ENCODE results near the gene KANSL1L.

The KANSL1L gene

GRCh38 chr2:210000464-210001324 lies 170.5 kb downstream of the KANSL1L start:
- 97% methylated on average over 32 of the region's 32 CpGs for WGBS
- H3K23ac ChIP-seq (ENCODE audit: low read length in 2 of 2), result no peak overlapping the region
- no peak overlapping the region for H2BK15ac ChIP-seq (ENCODE audit: low read depth, poor library complexity, severe bottlenecking)
- H3K18ac ChIP-seq (ENCODE audit: low read depth in 1 of 2, low read length in 2 of 2), result no peak overlapping the region
- no peaks in the 10 kb centered on the region for H3K79me1 ChIP-seq (replicated peaks; ENCODE audit: low read length, poor library complexity, severe bottlenecking)
- H3K4me3 ChIP-seq (ENCODE audit: insufficient read depth in 1 of 2, low read depth in 1 of 2, low read length in 2 of 2), result no peak overlapping the region
- no peak overlapping the region for H3K14ac ChIP-seq (ENCODE audit: low read length in 2 of 2)
- no peak overlapping the region for H2AFZ ChIP-seq (ENCODE audit: low read depth, low read length)
- no peak overlapping the region for H3K4me2 ChIP-seq (ENCODE audit: low read length, poor library complexity, severe bottlenecking)
- no peak overlapping the region for H2BK5ac ChIP-seq (ENCODE audit: low read depth, low read length, poor library complexity, severe bottlenecking)
- no peak overlapping the region for H3K4ac ChIP-seq (ENCODE audit: low read depth in 1 of 2, low read length in 2 of 2)
- no peak overlapping the region for H4K91ac ChIP-seq (ENCODE audit: low read length)
- no peaks in the 10 kb centered on the region for H3K36me3 ChIP-seq (ENCODE audit: control insufficient read depth in 1 of 2, insufficient read depth in 2 of 2, low read depth in 1 of 2, low read length in 2 of 2)
- H3K27me3 ChIP-seq (ENCODE audit: control insufficient read depth in 1 of 2, insufficient read depth in 1 of 2, low read length in 2 of 2), result no peaks in the 10 kb centered on the region
- no peak overlapping the region for H4K8ac ChIP-seq (ENCODE audit: low read length)
- no peak overlapping the region for H2BK120ac ChIP-seq (ENCODE audit: low read depth, low read length)
- no peak overlapping the region for H2BK12ac ChIP-seq (ENCODE audit: low read length in 2 of 2)
- H3K9me3 ChIP-seq (ENCODE audit: control insufficient read depth, low read length), result no peaks in the 10 kb centered on the region
- H2AK5ac ChIP-seq (ENCODE audit: low read length, severe bottlenecking), result no peak overlapping the region
- DNase-seq, result no peak
- no peak overlapping the region for H3K27ac ChIP-seq (ENCODE audit: low read length, poor library complexity, severe bottlenecking)
- peaks cover 4% of the 10 kb centered on the region for H3K4me1 ChIP-seq (ENCODE audit: control insufficient read depth, insufficient read depth, low read depth, low read length)
- no peak overlapping the region for H3K9ac ChIP-seq (ENCODE audit: low read length)

GRCh38 chr2:209998596-209998995 lies 172.6 kb downstream of the KANSL1L start:
- Histone ChIP-seq H3K27ac (ENCODE audit: low read length, poor library complexity, severe bottlenecking) (no peak overlapping the region), H4K91ac (ENCODE audit: low read length) (no peak overlapping the region), H2AFZ (ENCODE audit: low read depth, low read length) (no peak overlapping the region), H2BK15ac (ENCODE audit: low read depth, poor library complexity, severe bottlenecking) (no peak overlapping the region), H3K4me1 (ENCODE audit: control insufficient read depth, insufficient read depth, low read depth, low read length) (no peaks in the 10 kb centered on the region), H2BK120ac (ENCODE audit: low read depth, low read length) (no peak overlapping the region), H3K14ac (ENCODE audit: low read length in 2 of 2) (no peak overlapping the region), H3K36me3 (ENCODE audit: control insufficient read depth in 1 of 2, insufficient read depth in 2 of 2, low read depth in 1 of 2, low read length in 2 of 2) (no peaks in the 10 kb centered on the region), H2BK12ac (ENCODE audit: low read length in 2 of 2) (no peak overlapping the region), H3K23ac (ENCODE audit: low read length in 2 of 2) (no peak overlapping the region), H2AK5ac (ENCODE audit: low read length, severe bottlenecking) (no peak overlapping the region), H3K4ac (ENCODE audit: low read depth in 1 of 2, low read length in 2 of 2) (no peak overlapping the region), H4K8ac (ENCODE audit: low read length) (no peak overlapping the region), H3K4me3 (ENCODE audit: insufficient read depth in 1 of 2, low read depth in 1 of 2, low read length in 2 of 2) (no peak overlapping the region), H2BK5ac (ENCODE audit: low read depth, low read length, poor library complexity, severe bottlenecking) (no peak overlapping the region), H3K27me3 (ENCODE audit: control insufficient read depth in 1 of 2, insufficient read depth in 1 of 2, low read length in 2 of 2) (no peaks in the 10 kb centered on the region), H3K4me2 (ENCODE audit: low read length, poor library complexity, severe bottlenecking) (no peak overlapping the region), H3K18ac (ENCODE audit: low read depth in 1 of 2, low read length in 2 of 2) (no peak overlapping the region), H3K9ac (ENCODE audit: low read length) (no peak overlapping the region), H3K79me1 (replicated peaks; ENCODE audit: low read length, poor library complexity, severe bottlenecking) (no peaks in the 10 kb centered on the region), H3K9me3 (ENCODE audit: control insufficient read depth, low read length) (no peaks in the 10 kb centered on the region)
- 75% methylated on average over 1 of the region's 1 CpG for WGBS
- DNase-seq, result no peak

- Histone ChIP-seq H3K27me3 (ENCODE audit: control insufficient read depth in 1 of 2, insufficient read depth in 1 of 2, low read length in 2 of 2) (no peaks in the 10 kb centered on the region), H4K8ac (ENCODE audit: low read length) (no peak overlapping the region), H4K91ac (ENCODE audit: low read length) (no peak overlapping the region), H2AFZ (ENCODE audit: low read depth, low read length) (no peak overlapping the region), H3K36me3 (ENCODE audit: control insufficient read depth in 1 of 2, insufficient read depth in 2 of 2, low read depth in 1 of 2, low read length in 2 of 2) (no peaks in the 10 kb centered on the region), H3K4me2 (ENCODE audit: low read length, poor library complexity, severe bottlenecking) (no peak overlapping the region), H3K23ac (ENCODE audit: low read length in 2 of 2) (no peak overlapping the region), H2BK15ac (ENCODE audit: low read depth, poor library complexity, severe bottlenecking) (no peak overlapping the region), H3K9me3 (ENCODE audit: control insufficient read depth, low read length) (no peaks in the 10 kb centered on the region), H3K79me1 (replicated peaks; ENCODE audit: low read length, poor library complexity, severe bottlenecking) (no peaks in the 10 kb centered on the region), H2BK5ac (ENCODE audit: low read depth, low read length, poor library complexity, severe bottlenecking) (no peak overlapping the region), H3K4ac (ENCODE audit: low read depth in 1 of 2, low read length in 2 of 2) (no peak overlapping the region), H3K4me1 (ENCODE audit: control insufficient read depth, insufficient read depth, low read depth, low read length) (no peaks in the 10 kb centered on the region), H2BK12ac (ENCODE audit: low read length in 2 of 2) (no peak overlapping the region), H3K27ac (ENCODE audit: low read length, poor library complexity, severe bottlenecking) (no peak overlapping the region), H2BK120ac (ENCODE audit: low read depth, low read length) (no peak overlapping the region), H2AK5ac (ENCODE audit: low read length, severe bottlenecking) (no peak overlapping the region), H3K14ac (ENCODE audit: low read length in 2 of 2) (no peak overlapping the region), H3K18ac (ENCODE audit: low read depth in 1 of 2, low read length in 2 of 2) (no peak overlapping the region), H3K9ac (ENCODE audit: low read length) (no peak overlapping the region), H3K4me3 (ENCODE audit: insufficient read depth in 1 of 2, low read depth in 1 of 2, low read length in 2 of 2) (no peak overlapping the region)
- no peak for DNase-seq
- 91% methylated on average over 9 of the region's 9 CpGs for WGBS
Measured at GRCh38 chr2:209993968-209994367, 177.2 kb downstream of the KANSL1L start.

- Histone ChIP-seq H3K9me3 (ENCODE audit: control insufficient read depth, low read length) (no peaks in the 10 kb centered on the region), H2BK15ac (ENCODE audit: low read depth, poor library complexity, severe bottlenecking) (no peak overlapping the region), H3K4me1 (ENCODE audit: control insufficient read depth, insufficient read depth, low read depth, low read length) (no peaks in the 10 kb centered on the region), H3K27ac (ENCODE audit: low read length, poor library complexity, severe bottlenecking) (no peak overlapping the region), H3K18ac (ENCODE audit: low read depth in 1 of 2, low read length in 2 of 2) (no peak overlapping the region), H3K23ac (ENCODE audit: low read length in 2 of 2) (no peak overlapping the region), H3K14ac (ENCODE audit: low read length in 2 of 2) (no peak overlapping the region), H2BK5ac (ENCODE audit: low read depth, low read length, poor library complexity, severe bottlenecking) (no peak overlapping the region), H3K4ac (ENCODE audit: low read depth in 1 of 2, low read length in 2 of 2) (no peak overlapping the region), H2BK120ac (ENCODE audit: low read depth, low read length) (no peak overlapping the region), H3K4me2 (ENCODE audit: low read length, poor library complexity, severe bottlenecking) (no peak overlapping the region), H2AFZ (ENCODE audit: low read depth, low read length) (no peak overlapping the region), H4K91ac (ENCODE audit: low read length) (no peak overlapping the region), H2AK5ac (ENCODE audit: low read length, severe bottlenecking) (no peak overlapping the region), H3K27me3 (ENCODE audit: control insufficient read depth in 1 of 2, insufficient read depth in 1 of 2, low read length in 2 of 2) (no peaks in the 10 kb centered on the region), H4K8ac (ENCODE audit: low read length) (no peak overlapping the region), H2BK12ac (ENCODE audit: low read length in 2 of 2) (no peak overlapping the region), H3K9ac (ENCODE audit: low read length) (no peak overlapping the region), H3K36me3 (ENCODE audit: control insufficient read depth in 1 of 2, insufficient read depth in 2 of 2, low read depth in 1 of 2, low read length in 2 of 2) (no peaks in the 10 kb centered on the region), H3K79me1 (replicated peaks; ENCODE audit: low read length, poor library complexity, severe bottlenecking) (no peaks in the 10 kb centered on the region), H3K4me3 (ENCODE audit: insufficient read depth in 1 of 2, low read depth in 1 of 2, low read length in 2 of 2) (no peak overlapping the region)
- DNase-seq, result no peak
- WGBS, result no CpG with 5 or more reads among the region's 2 CpGs
Measured at GRCh38 chr2:209990838-209991237, 180.4 kb downstream of the KANSL1L start.

Data from mesenchymal stem cell (in vitro differentiated cells and primary cell).